Measurements from ENCODE around the gene DYSF.

The DYSF gene

DNA sequence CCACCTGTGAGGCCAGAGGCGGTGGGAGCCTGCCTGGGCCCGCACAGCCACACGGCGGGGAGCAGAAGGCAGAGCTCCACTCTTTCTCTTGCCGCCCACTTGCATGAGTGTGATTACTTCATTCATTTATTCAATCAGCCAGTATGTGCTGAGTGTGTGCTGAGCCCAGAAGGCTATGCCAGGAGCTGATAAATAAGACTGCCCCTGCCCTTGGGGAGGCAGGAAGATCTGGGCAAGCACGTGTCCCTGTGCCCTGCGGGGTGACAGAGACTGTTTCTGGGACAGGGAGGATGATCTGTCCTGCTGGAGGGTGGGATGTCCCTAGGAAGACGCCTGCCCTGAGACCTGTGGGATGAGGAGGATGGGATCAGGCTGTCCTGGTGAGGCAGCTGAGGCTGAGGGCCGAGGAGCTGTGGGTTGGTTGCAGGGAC is 250.8 kb downstream of the DYSF start:
- Histone ChIP-seq H3K4me2 (no peak overlapping the region), H3K4me3 (IDR thresholded peaks at IDR 0.05; ENCODE audit: insufficient read depth, low read depth, low read length) (no peak overlapping the region), H3K9ac (no peak overlapping the region), H3K4me1 (ENCODE audit: low read depth, poor library complexity, severe bottlenecking) (no peaks in the 10 kb centered on the region), H3K27ac (no peak overlapping the region), H3K27me3 (ENCODE audit: insufficient read depth, low read depth) (no peaks in the 10 kb centered on the region), H4K20me1 (ENCODE audit: insufficient read depth) (no peaks in the 10 kb centered on the region), H2AFZ (ENCODE audit: low read depth) (no peak overlapping the region), H3K79me2 (ENCODE audit: insufficient read depth, low read depth) (no peaks in the 10 kb centered on the region), H3K36me3 (ENCODE audit: insufficient read depth) (no peaks in the 10 kb centered on the region)
- no peak for TF ChIP-seq CTCF (conservative IDR thresholded peaks at IDR 0.05; ENCODE audit: low read depth, low read length)

- Histone ChIP-seq H3K4me1 (ENCODE audit: low read depth, poor library complexity, severe bottlenecking) (no peaks in the 10 kb centered on the region), H3K4me3 (IDR thresholded peaks at IDR 0.05; ENCODE audit: insufficient read depth, low read depth, low read length) (no peak overlapping the region), H3K79me2 (ENCODE audit: insufficient read depth, low read depth) (no peaks in the 10 kb centered on the region), H3K27me3 (ENCODE audit: insufficient read depth, low read depth) (no peaks in the 10 kb centered on the region), H3K4me2 (no peak overlapping the region), H3K36me3 (ENCODE audit: insufficient read depth) (no peaks in the 10 kb centered on the region), H2AFZ (ENCODE audit: low read depth) (no peak overlapping the region), H3K9ac (no peak overlapping the region), H4K20me1 (ENCODE audit: insufficient read depth) (no peaks in the 10 kb centered on the region), H3K27ac (no peak overlapping the region)
- TF ChIP-seq CTCF (conservative IDR thresholded peaks at IDR 0.05; ENCODE audit: low read depth, low read length): no peak
Observed at GRCh38 chr2:71704688-71705087, 251.3 kb downstream of the DYSF start.

DNA sequence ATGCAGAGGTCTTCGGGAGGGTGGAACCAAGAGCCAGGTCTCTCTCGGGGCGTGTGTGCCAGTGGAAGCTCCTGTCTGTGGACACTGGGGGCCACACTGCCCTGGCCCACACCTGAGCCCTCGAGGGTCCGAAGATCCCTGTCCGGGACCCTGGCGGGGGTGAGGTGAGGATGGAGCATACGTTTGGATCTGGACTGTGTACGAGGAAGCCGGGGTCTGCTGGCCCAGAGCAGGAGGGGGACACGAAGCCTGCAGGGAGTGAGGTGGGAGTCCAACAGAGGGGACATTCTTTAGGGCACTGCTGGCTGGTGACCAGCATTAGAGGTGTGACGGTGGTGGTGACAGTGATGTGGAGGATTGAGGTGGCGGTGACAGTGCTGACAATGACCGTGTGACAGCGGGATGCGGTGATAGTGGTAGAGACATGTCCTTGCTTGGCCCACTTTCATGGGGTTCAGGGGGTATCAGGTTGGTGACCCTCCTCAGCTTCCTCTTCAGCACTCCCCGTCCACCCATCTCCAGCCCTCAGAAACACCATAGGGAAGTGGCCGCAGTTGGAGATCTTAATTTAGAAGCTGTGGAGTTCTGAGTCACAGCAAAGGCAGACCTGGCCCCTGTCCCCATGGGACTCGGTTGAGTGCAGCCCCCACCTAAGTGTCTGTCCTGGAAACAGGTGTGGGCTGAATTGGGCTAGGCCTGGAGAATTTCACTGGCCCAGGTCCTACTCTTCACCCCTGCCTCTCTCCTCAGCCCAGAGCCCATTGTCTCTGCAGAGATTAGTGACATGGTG is 252.0 kb downstream of the DYSF start:
- Histone ChIP-seq H3K36me3 (ENCODE audit: insufficient read depth) (no peaks in the 10 kb centered on the region), H3K27me3 (ENCODE audit: insufficient read depth, low read depth) (no peaks in the 10 kb centered on the region), H2AFZ (ENCODE audit: low read depth) (no peak overlapping the region), H3K27ac (no peak overlapping the region), H3K79me2 (ENCODE audit: insufficient read depth, low read depth) (no peaks in the 10 kb centered on the region), H3K4me3 (IDR thresholded peaks at IDR 0.05; ENCODE audit: insufficient read depth, low read depth, low read length) (no peak overlapping the region), H3K4me1 (ENCODE audit: low read depth, poor library complexity, severe bottlenecking) (no peaks in the 10 kb centered on the region), H4K20me1 (ENCODE audit: insufficient read depth) (no peaks in the 10 kb centered on the region), H3K4me2 (no peak overlapping the region), H3K9ac (no peak overlapping the region)
- no peak for TF ChIP-seq CTCF (conservative IDR thresholded peaks at IDR 0.05; ENCODE audit: low read depth, low read length)

GRCh38 chr2:71706121-71706520 is 252.8 kb downstream of the DYSF start:
- TF ChIP-seq CTCF (conservative IDR thresholded peaks at IDR 0.05; ENCODE audit: low read depth, low read length): no peak
- no peak overlapping the region for H3K4me2 ChIP-seq
- no peak overlapping the region for H2AFZ ChIP-seq (ENCODE audit: low read depth)
- no peaks in the 10 kb centered on the region for H3K79me2 ChIP-seq (ENCODE audit: insufficient read depth, low read depth)
- H3K9ac ChIP-seq: no peak overlapping the region
- no peaks in the 10 kb centered on the region for H3K36me3 ChIP-seq (ENCODE audit: insufficient read depth)
- H3K27me3 ChIP-seq (ENCODE audit: insufficient read depth, low read depth): no peaks in the 10 kb centered on the region
- H3K4me3 ChIP-seq (IDR thresholded peaks at IDR 0.05; ENCODE audit: insufficient read depth, low read depth, low read length): no peak overlapping the region
- H3K27ac ChIP-seq: no peak overlapping the region
- H3K4me1 ChIP-seq (ENCODE audit: low read depth, poor library complexity, severe bottlenecking): no peaks in the 10 kb centered on the region
- no peaks in the 10 kb centered on the region for H4K20me1 ChIP-seq (ENCODE audit: insufficient read depth)
